ENCODE results near the gene BRSK1. TPM values are rescaled to one million over a fixed set of nuclear protein-coding genes. Genes with fewer than 3 reads are reported as not detected.
A peak's percentile ranks its signal among the peaks of the same experiment; 100 is the strongest.

BRSK1 gene
- total and polyA plus RNA-seq, 10 of the 15 experiments (the other 5 are each of a cell fraction or from before 2014, with no cell fraction given) = 0.03 to 0.76 (median 0.25) TPM; not detected in 4

DNA sequence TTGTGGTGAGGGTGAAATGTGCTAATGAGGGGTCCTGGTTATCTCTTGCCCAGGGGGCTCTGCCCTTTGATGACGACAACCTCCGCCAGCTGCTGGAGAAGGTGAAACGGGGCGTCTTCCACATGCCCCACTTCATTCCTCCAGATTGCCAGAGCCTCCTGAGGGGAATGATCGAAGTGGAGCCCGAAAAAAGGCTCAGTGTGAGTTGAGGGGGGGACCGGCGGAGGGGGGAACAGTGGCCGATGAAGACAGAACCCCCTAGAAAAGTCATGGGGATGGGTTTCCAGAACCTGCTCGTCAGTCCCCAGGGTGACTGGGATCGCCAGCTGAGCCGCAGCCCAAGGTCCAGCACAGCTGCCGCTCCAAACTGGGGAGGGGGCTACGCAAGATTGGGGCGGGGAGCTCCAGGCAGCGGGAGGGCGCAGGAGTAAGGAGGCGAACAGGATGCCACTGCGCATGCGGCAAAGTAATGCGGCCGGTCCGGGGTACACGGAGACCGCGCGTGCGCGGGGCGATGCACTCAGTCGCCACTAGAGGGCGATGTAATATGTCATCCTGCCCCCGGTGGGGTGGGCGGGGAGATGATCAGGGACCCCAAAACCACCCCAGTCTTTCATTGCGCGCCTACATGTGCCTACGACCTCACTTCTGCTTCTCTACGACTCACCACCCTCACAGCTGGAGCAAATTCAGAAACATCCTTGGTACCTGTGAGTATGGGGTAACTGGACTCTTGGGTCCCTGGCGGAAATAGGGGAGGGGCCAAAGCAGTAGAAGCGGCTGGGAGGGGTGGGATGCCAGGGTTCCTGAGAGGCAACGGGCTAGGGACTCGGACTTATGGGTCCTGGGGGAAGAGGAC is 17.9 kb downstream of the BRSK1 start:
- in situ Hi-C loops (cut with MboI) (no loop called here), intact Hi-C loops (cut with micrococcal nuclease; ENCODE audit: unreplicated experiment) (loop anchor here (5.0 kb wide), 1 partner anchor 81 kb away; the partner anchor contains the start of gene TMEM238)
- H3K27ac ChIP-seq (ENCODE audit: control insufficient read depth, insufficient read depth) = peak overlapping the region; percentile 27
- peak overlapping the region; percentile 67; the same call in 1 of the 2 replicates for H3K4me3 ChIP-seq
- peak; percentile 59 for DNase-seq (ENCODE audit: low read depth, low spot score)
- H3K4me1 ChIP-seq (ENCODE audit: control insufficient read depth, insufficient read depth, low read length) = peaks cover 11% of the 10 kb centered on the region
- FAIRE-seq = peak; percentile 61
- no peaks in the 10 kb centered on the region; the same call in 1 of the 2 replicates for H4K20me1 ChIP-seq (ENCODE audit: control insufficient read depth, insufficient read depth)
- H2AFZ ChIP-seq (ENCODE audit: control insufficient read depth, low read depth, low read length) = peak overlapping the region; percentile 96
- H3K36me3 ChIP-seq (ENCODE audit: control insufficient read depth in 2 of 2, insufficient read depth in 2 of 2, low read length in 1 of 2) = no peaks in the 10 kb centered on the region
- H3K9me3 ChIP-seq (replicated peaks; ENCODE audit: control insufficient read depth, insufficient read depth, low read length) = no peaks in the 10 kb centered on the region
- no TSS peak for BruUV-seq (replicated peaks)
- WGBS (ENCODE audit: insufficient coverage, insufficient replicate concordance, low lambda C conversion rate, missing lambda C conversion rate) = 14% methylated on average over 42 of the region's 42 CpGs
- H3K9ac ChIP-seq (ENCODE audit: control insufficient read depth, insufficient read depth, low read length) = peak overlapping the region; percentile 8; the same call in 1 of the 2 replicates
- ChIA-PET POLR2A (interaction anchor here (0.6 to 2.8 kb wide), 5 partner anchors 14 to 106 kb away, joined by 3 to 14 read pairs (median 4); partner anchors contain the start of genes KMT5C, PPP6R1, TMEM238 and UBE2S), SMC1A (ENCODE audit: uncharacterized antibody, unreplicated experiment) (interaction anchor here (0.8 to 3.5 kb wide), 12 partner anchors 10 to 331 kb away, joined by 3 to 22 read pairs (median 4); partner anchors contain the start of genes ISOC2, KMT5C and TMEM238), RAD21 (ENCODE audit: unreplicated experiment) (interaction anchor here (0.6 to 2.8 kb wide), 14 partner anchors 10 to 329 kb away, joined by 3 to 28 read pairs (median 5); partner anchors contain the start of genes ISOC2, KMT5C, PPP6R1 and TMEM238), CTCF (interaction anchor here (0.5 to 3.8 kb wide), 34 partner anchors 10 to 216 kb away, joined by 3 to 49 read pairs (median 5); partner anchors contain the start of genes BRSK1, HSPBP1, KMT5C and TMEM150B)
- no peaks in the 10 kb centered on the region for H3K27me3 ChIP-seq (replicated peaks in 1 of 2; ENCODE audit: control insufficient read depth in 2 of 2, insufficient read depth in 2 of 2, low read length in 1 of 2)
- peak; percentile 93 for ATAC-seq
- no peaks in the 10 kb centered on the region for H3K79me2 ChIP-seq (ENCODE audit: control insufficient read depth, insufficient read depth, low read length)
- H3K4me2 ChIP-seq (ENCODE audit: control insufficient read depth, insufficient read depth) = peak overlapping the region; percentile 83
- TF ChIP-seq DPF2 (IDR thresholded peaks at IDR 0.05) (0 out of 2 replicates have a peak, but pooled peaks have one; percentile 24), RB1 (IDR thresholded peaks at IDR 0.05; ENCODE audit: borderline replicate concordance) (peak; percentile 59; the same call in 1 of the 2 replicates), PML (IDR thresholded peaks at IDR 0.05; ENCODE audit: low read length) (no peak), MEF2B (IDR thresholded peaks at IDR 0.05; ENCODE audit: partially characterized antibody, poor library complexity, severe bottlenecking) (peak; percentile 50), POLR2AphosphoS5 (IDR thresholded peaks at IDR 0.05; ENCODE audit: low read length) (peak; percentile 28; the same call in 1 of the 2 replicates), MTA3 (IDR thresholded peaks at IDR 0.05; ENCODE audit: borderline replicate concordance, low read length) (no peak), NFIC (IDR thresholded peaks at IDR 0.05; ENCODE audit: low read depth, low read length) (no peak), CREB1 (IDR thresholded peaks at IDR 0.05; ENCODE audit: low read depth) (no peak), MTA2 (IDR thresholded peaks at IDR 0.05; ENCODE audit: low read depth) (peak; percentile 58), NFYA (IDR thresholded peaks at IDR 0.05; ENCODE audit: borderline replicate concordance, low read depth, low read length) (no peak), ZNF217 (IDR thresholded peaks at IDR 0.05) (no peak), BHLHE40 (IDR thresholded peaks at IDR 0.05; ENCODE audit: borderline replicate concordance in 1 of 2, low read depth in 2 of 2, low read length in 1 of 2) (peak; percentile 30 to 46; a peak in 1 of 4 replicates), SIX5 (IDR thresholded peaks at IDR 0.05; ENCODE audit: low read depth, low read length, severe bottlenecking) (no peak), NRF1 (conservative IDR thresholded peaks at IDR 0.05; ENCODE audit: low read depth, low read length) (peak; percentile 78), POLR2AphosphoS2 (IDR thresholded peaks at IDR 0.05; ENCODE audit: low read depth, low read length) (no peak), IKZF1 (conservative IDR thresholded peaks at IDR 0.05) (peak; percentile 84), RELA (IDR thresholded peaks at IDR 0.05; ENCODE audit: borderline replicate concordance, partially characterized antibody) (peak; percentile 30), SP1 (IDR thresholded peaks at IDR 0.05; ENCODE audit: low read depth, low read length) (peak; percentile 35)
- TF ChIP-seq, protein P1, sequence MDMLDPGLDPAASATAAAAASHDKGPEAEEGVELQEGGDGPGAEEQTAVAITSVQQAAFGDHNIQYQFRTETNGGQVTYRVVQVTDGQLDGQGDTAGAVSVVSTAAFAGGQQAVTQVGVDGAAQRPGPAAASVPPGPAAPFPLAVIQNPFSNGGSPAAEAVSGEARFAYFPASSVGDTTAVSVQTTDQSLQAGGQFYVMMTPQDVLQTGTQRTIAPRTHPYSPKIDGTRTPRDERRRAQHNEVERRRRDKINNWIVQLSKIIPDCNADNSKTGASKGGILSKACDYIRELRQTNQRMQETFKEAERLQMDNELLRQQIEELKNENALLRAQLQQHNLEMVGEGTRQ (IDR thresholded peaks at IDR 0.05; ENCODE audit: borderline replicate concordance, low read depth, low read length) = no peak
- TF ChIP-seq, protein P2, sequence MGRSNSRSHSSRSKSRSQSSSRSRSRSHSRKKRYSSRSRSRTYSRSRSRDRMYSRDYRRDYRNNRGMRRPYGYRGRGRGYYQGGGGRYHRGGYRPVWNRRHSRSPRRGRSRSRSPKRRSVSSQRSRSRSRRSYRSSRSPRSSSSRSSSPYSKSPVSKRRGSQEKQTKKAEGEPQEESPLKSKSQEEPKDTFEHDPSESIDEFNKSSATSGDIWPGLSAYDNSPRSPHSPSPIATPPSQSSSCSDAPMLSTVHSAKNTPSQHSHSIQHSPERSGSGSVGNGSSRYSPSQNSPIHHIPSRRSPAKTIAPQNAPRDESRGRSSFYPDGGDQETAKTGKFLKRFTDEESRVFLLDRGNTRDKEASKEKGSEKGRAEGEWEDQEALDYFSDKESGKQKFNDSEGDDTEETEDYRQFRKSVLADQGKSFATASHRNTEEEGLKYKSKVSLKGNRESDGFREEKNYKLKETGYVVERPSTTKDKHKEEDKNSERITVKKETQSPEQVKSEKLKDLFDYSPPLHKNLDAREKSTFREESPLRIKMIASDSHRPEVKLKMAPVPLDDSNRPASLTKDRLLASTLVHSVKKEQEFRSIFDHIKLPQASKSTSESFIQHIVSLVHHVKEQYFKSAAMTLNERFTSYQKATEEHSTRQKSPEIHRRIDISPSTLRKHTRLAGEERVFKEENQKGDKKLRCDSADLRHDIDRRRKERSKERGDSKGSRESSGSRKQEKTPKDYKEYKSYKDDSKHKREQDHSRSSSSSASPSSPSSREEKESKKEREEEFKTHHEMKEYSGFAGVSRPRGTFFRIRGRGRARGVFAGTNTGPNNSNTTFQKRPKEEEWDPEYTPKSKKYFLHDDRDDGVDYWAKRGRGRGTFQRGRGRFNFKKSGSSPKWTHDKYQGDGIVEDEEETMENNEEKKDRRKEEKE (IDR thresholded peaks at IDR 0.05) = no peak
